Right lobe of liver (tissue), 4 donors: Measurements from ENCODE around the gene SEC22A.

Experiments used
- POLR2A ChIP-seq: fragments of 450-650 bp; IDR thresholded peaks from one replicate; pipeline ENCODE4 v1.6.1; 2017; ENCODE audit warnings: antibody characterized with exemption, mild to moderate bottlenecking
- TF ChIP-seq, protein P1 (sequence below), 4 donors: fragments of 200-600 bp in 3 of 4; fragments of 450-650 bp in 1 of 4; IDR thresholded peaks; one replicate each; pipeline versions ENCODE4 v1.5.1 to v1.8.0; 2016 to 2022; ENCODE audit warnings: antibody characterized with exemption in 4 of 4, mild to moderate bottlenecking in 2 of 4
- donor health status: DM: no; HTN: no; CAD: no.
- donor health status: DM: no; HTN: no; CAD: no.
- donor health status: DM: no; HTN: yes; CAD: no.

DNA sequence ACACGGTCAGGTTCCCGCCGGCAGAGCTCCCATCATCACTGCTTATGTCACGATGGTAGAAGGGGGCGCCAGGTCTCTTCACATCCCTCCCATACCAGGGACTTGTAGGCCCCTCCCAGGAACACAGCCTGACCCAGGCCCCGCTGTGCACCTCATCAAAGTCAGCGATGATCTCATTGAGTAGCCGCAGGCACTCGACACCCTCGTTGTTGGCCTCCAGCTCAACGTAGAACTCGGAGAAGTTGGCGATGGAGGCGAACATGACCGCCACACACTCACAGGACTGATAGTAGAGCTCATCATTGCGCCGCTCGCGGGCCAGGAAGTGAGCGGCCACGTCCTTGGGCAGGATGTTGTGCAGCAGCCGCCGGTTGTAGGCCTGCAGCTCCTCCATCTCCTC lies 89.2 kb downstream of the SEC22A start:
- TF ChIP-seq, protein P1, sequence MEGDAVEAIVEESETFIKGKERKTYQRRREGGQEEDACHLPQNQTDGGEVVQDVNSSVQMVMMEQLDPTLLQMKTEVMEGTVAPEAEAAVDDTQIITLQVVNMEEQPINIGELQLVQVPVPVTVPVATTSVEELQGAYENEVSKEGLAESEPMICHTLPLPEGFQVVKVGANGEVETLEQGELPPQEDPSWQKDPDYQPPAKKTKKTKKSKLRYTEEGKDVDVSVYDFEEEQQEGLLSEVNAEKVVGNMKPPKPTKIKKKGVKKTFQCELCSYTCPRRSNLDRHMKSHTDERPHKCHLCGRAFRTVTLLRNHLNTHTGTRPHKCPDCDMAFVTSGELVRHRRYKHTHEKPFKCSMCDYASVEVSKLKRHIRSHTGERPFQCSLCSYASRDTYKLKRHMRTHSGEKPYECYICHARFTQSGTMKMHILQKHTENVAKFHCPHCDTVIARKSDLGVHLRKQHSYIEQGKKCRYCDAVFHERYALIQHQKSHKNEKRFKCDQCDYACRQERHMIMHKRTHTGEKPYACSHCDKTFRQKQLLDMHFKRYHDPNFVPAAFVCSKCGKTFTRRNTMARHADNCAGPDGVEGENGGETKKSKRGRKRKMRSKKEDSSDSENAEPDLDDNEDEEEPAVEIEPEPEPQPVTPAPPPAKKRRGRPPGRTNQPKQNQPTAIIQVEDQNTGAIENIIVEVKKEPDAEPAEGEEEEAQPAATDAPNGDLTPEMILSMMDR (IDR thresholded peaks at IDR 0.05) = no peak
- no peak for TF ChIP-seq POLR2A
